Stimulated activated naive CD8-positive, alpha-beta T cell treated with anti-CD3 and anti-CD28 coated beads, Interleukin-15, Interleukin-2, amounts not matched to agents 100 U/mL and 50 U/mL, for 24 hours (primary cell): ENCODE data around the gene PRKCH.

Source experiments
- ATAC-seq: fragments of 150-1000 bp; cut with Tn5 transposase; one replicate; pipeline ENCODE4 v1.10.0; 2021
- DNase-seq: peaks from one replicate; pipeline ENCODE4 v3.0.0; 2021

The PRKCH gene

GRCh38 chr14:61491224-61491623, 169.8 kb downstream of the PRKCH start:
- ATAC-seq, result no peak
- no peak for DNase-seq

GRCh38 chr14:61491876-61492434, 170.6 kb downstream of the PRKCH start:
- DNase-seq (no peak), ATAC-seq (no peak)

GRCh38 chr14:61492474-61492873, 171.1 kb downstream of the PRKCH start:
- no peak for ATAC-seq

GRCh38 chr14:61493239-61493638, 171.9 kb downstream of the PRKCH start:
- DNase-seq, result no peak
- no peak for ATAC-seq

More at GRCh38 chr14:61492474-61492873, 171.1 kb downstream of the PRKCH start:
- DNase-seq, result no peak

GRCh38 chr14:61494018-61494417, 172.6 kb downstream of the PRKCH start:
- no peak for ATAC-seq
- no peak for DNase-seq

GRCh38 chr14:61495809-61496208, 174.4 kb downstream of the PRKCH start:
- DNase-seq (no peak), ATAC-seq (no peak)

- no peak for DNase-seq
- ATAC-seq, result no peak
These were observed 176.9 kb downstream of the PRKCH start for GRCh38 chr14:61498303-61498702.

- ATAC-seq (no peak), DNase-seq (no peak)
These were observed 177.4 kb downstream of the PRKCH start for GRCh38 chr14:61498811-61499210.

GRCh38 chr14:61499991-61500390, 178.6 kb downstream of the PRKCH start:
- DNase-seq (no peak), ATAC-seq (no peak)

- ATAC-seq, result no peak
These were observed 180.5 kb downstream of the PRKCH start for GRCh38 chr14:61501714-61502458.

GRCh38 chr14:61502459-61503093, 181.2 kb downstream of the PRKCH start:
- peak; percentile 51 for DNase-seq
- peak; percentile 25 for ATAC-seq

More at GRCh38 chr14:61501714-61502458, 180.5 kb downstream of the PRKCH start:
- DNase-seq, result no peak

- peak; percentile 67 for ATAC-seq
- peak; percentile 69 for DNase-seq
These were observed 181.9 kb downstream of the PRKCH start for GRCh38 chr14:61503167-61503801.

GRCh38 chr14:61504901-61505300, 183.5 kb downstream of the PRKCH start:
- ATAC-seq, result no peak
- no peak for DNase-seq

- ATAC-seq (peak; percentile 65), DNase-seq (peak; percentile 49)
These were observed 184.7 kb downstream of the PRKCH start for GRCh38 chr14:61505815-61506809.

- no peak for DNase-seq
- no peak for ATAC-seq
These were observed 187.1 kb downstream of the PRKCH start for GRCh38 chr14:61508526-61508925.

GRCh38 chr14:61510736-61511557, 189.6 kb downstream of the PRKCH start:
- DNase-seq (no peak), ATAC-seq (peak; percentile 26)

- peak; percentile 81 for ATAC-seq
- peak; percentile 71 for DNase-seq
These were observed 190.2 kb downstream of the PRKCH start for GRCh38 chr14:61511558-61511948.

- DNase-seq (no peak), ATAC-seq (peak; percentile 25)
These were observed 190.9 kb downstream of the PRKCH start for GRCh38 chr14:61512026-61512834.

GRCh38 chr14:61513986-61514830, 192.8 kb downstream of the PRKCH start:
- ATAC-seq, result no peak
- DNase-seq, result no peak
